ENCODE data around the gene FGFBP1. TPM values are rescaled to one million over a fixed set of nuclear protein-coding genes. Genes with fewer than 3 reads are reported as not detected.
"Not testable (repeated sequence)": the region's sequence is repeated elsewhere in the genome, so short reads cannot be mapped to it uniquely, and the experiment has no call there.

FGFBP1 gene
- total RNA-seq, 1 experiment from 2014 or later = 30.8 TPM

- Histone ChIP-seq H3K4me1 (replicated peaks; ENCODE audit: insufficient read depth) (peaks cover 72% of the 10 kb centered on the region), H3F3A (ENCODE audit: insufficient read depth, low read depth) (peaks cover 46% of the 10 kb centered on the region), H3K36me3 (ENCODE audit: low read depth) (no peaks in the 10 kb centered on the region), H3K79me2 (ENCODE audit: low read depth) (no peaks in the 10 kb centered on the region), H3K4me2 (no peak overlapping the region), H3K9me2 (ENCODE audit: insufficient read depth) (no peaks in the 10 kb centered on the region), H3K9me3 (ENCODE audit: insufficient read depth, low read depth) (peaks cover 4% of the 10 kb centered on the region), H3K27me3 (ENCODE audit: insufficient read depth, low read depth) (no peaks in the 10 kb centered on the region), H3K27ac (no peak overlapping the region), H3K4me3 (no peak overlapping the region), H2AFZ (no peak overlapping the region), H4K20me1 (ENCODE audit: insufficient read depth) (no peaks in the 10 kb centered on the region)
- ChIA-PET POLR2A (ENCODE audit: unreplicated experiment) (no interaction called here), CTCF (no interaction called here)
- no TSS peak for BruUV-seq (replicated peaks)
- TF ChIP-seq, protein P1, sequence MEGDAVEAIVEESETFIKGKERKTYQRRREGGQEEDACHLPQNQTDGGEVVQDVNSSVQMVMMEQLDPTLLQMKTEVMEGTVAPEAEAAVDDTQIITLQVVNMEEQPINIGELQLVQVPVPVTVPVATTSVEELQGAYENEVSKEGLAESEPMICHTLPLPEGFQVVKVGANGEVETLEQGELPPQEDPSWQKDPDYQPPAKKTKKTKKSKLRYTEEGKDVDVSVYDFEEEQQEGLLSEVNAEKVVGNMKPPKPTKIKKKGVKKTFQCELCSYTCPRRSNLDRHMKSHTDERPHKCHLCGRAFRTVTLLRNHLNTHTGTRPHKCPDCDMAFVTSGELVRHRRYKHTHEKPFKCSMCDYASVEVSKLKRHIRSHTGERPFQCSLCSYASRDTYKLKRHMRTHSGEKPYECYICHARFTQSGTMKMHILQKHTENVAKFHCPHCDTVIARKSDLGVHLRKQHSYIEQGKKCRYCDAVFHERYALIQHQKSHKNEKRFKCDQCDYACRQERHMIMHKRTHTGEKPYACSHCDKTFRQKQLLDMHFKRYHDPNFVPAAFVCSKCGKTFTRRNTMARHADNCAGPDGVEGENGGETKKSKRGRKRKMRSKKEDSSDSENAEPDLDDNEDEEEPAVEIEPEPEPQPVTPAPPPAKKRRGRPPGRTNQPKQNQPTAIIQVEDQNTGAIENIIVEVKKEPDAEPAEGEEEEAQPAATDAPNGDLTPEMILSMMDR (conservative IDR thresholded peaks at IDR 0.05) = no peak
- TF ChIP-seq EZH2 (IDR thresholded peaks at IDR 0.05; ENCODE audit: low read depth) = no peak
- DNase-seq = no peak
- intact Hi-C loops (cut with micrococcal nuclease; ENCODE audit: unreplicated experiment) = no loop called here
Measured at GRCh38 chr4:15917297-15917696, 21.2 kb downstream of the FGFBP1 start.

DNA sequence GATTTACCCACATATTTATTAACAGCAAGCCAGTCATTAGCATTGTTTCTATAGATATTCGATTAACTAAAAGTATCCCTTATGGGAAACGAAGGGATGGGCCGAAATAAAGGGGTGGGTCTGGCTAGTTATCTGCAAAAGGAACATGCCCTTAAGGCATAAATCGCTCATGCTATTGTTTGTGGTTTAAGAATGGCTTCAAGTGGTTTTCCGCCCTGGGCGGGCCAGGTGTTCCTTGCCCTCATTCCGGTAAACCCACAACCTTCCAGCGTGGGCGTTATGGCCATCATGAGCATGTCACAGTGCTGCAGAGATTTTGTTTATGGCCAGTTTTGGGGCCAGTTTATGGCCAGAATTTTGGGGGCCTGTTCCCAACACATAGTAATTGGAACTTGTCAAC lies 22.2 kb downstream of the FGFBP1 start:
- DNase-seq; H3K36me3 ChIP-seq (ENCODE audit: low read depth); H3K9me3 ChIP-seq (ENCODE audit: insufficient read depth, low read depth); H3K27me3 ChIP-seq (ENCODE audit: insufficient read depth, low read depth); H4K20me1 ChIP-seq (ENCODE audit: insufficient read depth); H3K4me3 ChIP-seq; intact Hi-C loops (cut with micrococcal nuclease; ENCODE audit: unreplicated experiment); CTCF ChIA-PET; BruUV-seq (replicated peaks); H2AFZ ChIP-seq; H3K9me2 ChIP-seq (ENCODE audit: insufficient read depth); POLR2A ChIA-PET (ENCODE audit: unreplicated experiment); H3K27ac ChIP-seq; H3K4me2 ChIP-seq; H3K79me2 ChIP-seq (ENCODE audit: low read depth): not testable (repeated sequence)
- Histone ChIP-seq H3F3A (ENCODE audit: insufficient read depth, low read depth) (peaks cover 49% of the 10 kb centered on the region), H3K4me1 (replicated peaks; ENCODE audit: insufficient read depth) (peaks cover 74% of the 10 kb centered on the region)

DNA sequence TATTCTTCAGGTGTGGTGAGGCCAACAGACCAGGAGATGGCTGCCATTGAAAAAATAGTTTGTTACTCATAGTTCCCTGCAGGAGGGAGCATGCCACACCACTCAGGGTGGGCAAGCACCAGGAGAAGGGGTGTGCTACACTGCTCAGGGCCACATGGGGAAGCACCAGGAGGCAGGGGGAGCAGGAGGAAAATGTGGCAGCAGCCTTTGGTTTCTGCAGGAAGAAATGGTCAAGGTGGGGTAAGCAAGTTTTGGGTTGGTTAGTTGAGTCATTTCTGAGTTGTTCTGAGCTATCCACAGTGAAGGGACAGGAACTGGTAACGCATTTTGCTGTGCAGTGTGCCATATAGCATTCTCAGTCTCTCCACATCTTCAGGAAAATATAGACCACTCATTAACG lies 23.8 kb downstream of the FGFBP1 start:
- Histone ChIP-seq H3K79me2 (ENCODE audit: low read depth) (no peaks in the 10 kb centered on the region), H3K9me2 (ENCODE audit: insufficient read depth) (no peaks in the 10 kb centered on the region), H2AFZ (no peak overlapping the region), H3K4me1 (replicated peaks; ENCODE audit: insufficient read depth) (peaks cover 67% of the 10 kb centered on the region), H3K4me2 (peak overlapping the region; percentile 51), H3K9me3 (ENCODE audit: insufficient read depth, low read depth) (peaks cover 10% of the 10 kb centered on the region), H3K36me3 (ENCODE audit: low read depth) (no peaks in the 10 kb centered on the region), H3K27me3 (ENCODE audit: insufficient read depth, low read depth) (no peaks in the 10 kb centered on the region), H4K20me1 (ENCODE audit: insufficient read depth) (no peaks in the 10 kb centered on the region), H3K27ac (peak overlapping the region; percentile 98), H3F3A (ENCODE audit: insufficient read depth, low read depth) (peaks cover 36% of the 10 kb centered on the region), H3K4me3 (no peak overlapping the region)
- POLR2A ChIA-PET (ENCODE audit: unreplicated experiment) = no interaction called here
- intact Hi-C loops (cut with micrococcal nuclease; ENCODE audit: unreplicated experiment) = no loop called here
- no peak for DNase-seq
- TF ChIP-seq EZH2 (IDR thresholded peaks at IDR 0.05; ENCODE audit: low read depth) = no peak
- TF ChIP-seq, protein P1 (conservative IDR thresholded peaks at IDR 0.05) = no peak
- BruUV-seq (replicated peaks) = no TSS peak
- CTCF ChIA-PET = no interaction called here

DNA sequence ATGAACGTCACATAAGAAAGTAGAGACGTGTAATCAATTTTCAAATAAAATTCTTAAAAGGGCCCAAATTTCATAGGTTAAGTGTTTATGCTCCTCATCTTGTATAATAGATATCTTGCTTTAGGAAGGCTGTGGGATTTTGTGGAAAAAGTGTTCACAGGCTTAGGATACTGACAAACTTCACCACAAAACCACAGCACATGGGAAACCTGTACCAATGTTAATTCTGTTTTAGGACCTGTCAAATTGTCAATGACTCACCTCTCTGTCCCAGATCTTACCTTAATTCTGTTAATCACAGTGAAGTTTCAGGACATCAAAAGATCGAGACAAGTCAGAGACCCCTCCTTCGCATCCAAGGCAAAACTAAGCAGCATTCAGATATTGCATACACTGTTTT lies 24.2 kb downstream of the FGFBP1 start:
- H3K9me3 ChIP-seq (ENCODE audit: insufficient read depth, low read depth) = peaks cover 10% of the 10 kb centered on the region
- H3K4me3 ChIP-seq = no peak overlapping the region
- peaks cover 65% of the 10 kb centered on the region for H3K4me1 ChIP-seq (replicated peaks; ENCODE audit: insufficient read depth)
- H3K4me2 ChIP-seq = peak overlapping the region; percentile 51
- ChIA-PET POLR2A (ENCODE audit: unreplicated experiment) (no interaction called here), CTCF (no interaction called here)
- intact Hi-C loops (cut with micrococcal nuclease; ENCODE audit: unreplicated experiment) = no loop called here
- H3K27me3 ChIP-seq (ENCODE audit: insufficient read depth, low read depth) = no peaks in the 10 kb centered on the region
- no peak overlapping the region for H2AFZ ChIP-seq
- no peaks in the 10 kb centered on the region for H3K9me2 ChIP-seq (ENCODE audit: insufficient read depth)
- H3F3A ChIP-seq (ENCODE audit: insufficient read depth, low read depth) = peaks cover 36% of the 10 kb centered on the region
- DNase-seq = peak in 1 of 2 experiments; percentile 54
- H3K79me2 ChIP-seq (ENCODE audit: low read depth) = no peaks in the 10 kb centered on the region
- TF ChIP-seq EZH2 (IDR thresholded peaks at IDR 0.05; ENCODE audit: low read depth) = no peak
- TF ChIP-seq, protein P1 (conservative IDR thresholded peaks at IDR 0.05) = no peak
- H3K36me3 ChIP-seq (ENCODE audit: low read depth) = no peaks in the 10 kb centered on the region
- BruUV-seq (replicated peaks) = no TSS peak
- H3K27ac ChIP-seq = peak overlapping the region; percentile 98
- H4K20me1 ChIP-seq (ENCODE audit: insufficient read depth) = no peaks in the 10 kb centered on the region
